WTC11 (cell line): ENCODE data around the gene CAV2. TPM values are rescaled to one million over a fixed set of nuclear protein-coding genes. Genes with fewer than 3 reads are reported as not detected.

Source experiments
- ATAC-seq: fragments of 200-7000 bp; cut with Tn5 transposase; 2 replicates; pipeline ENCODE4 v1.10.0; 2021; ENCODE audit warnings: mild to moderate bottlenecking, moderate library complexity
- CTCF ChIA-PET: fragments of 300-600 bp; sonication (Branson Sonifier 250); formaldehyde crosslinking; loops from one replicate; lab custom pipeline; 2021; ENCODE audit warnings: antibody characterized with exemption; lab: Charles Lee
- POLR2A ChIA-PET: fragments of 350-600 bp; sonication (Branson Sonifier 250); formaldehyde crosslinking; loops from one replicate; lab custom pipeline; 2021; ENCODE audit warnings: antibody characterized with exemption; lab: Charles Lee
- DNase-seq: peaks from one replicate; pipeline ENCODE4 v3.0.0; 2021; ENCODE audit warnings: low spot score
- H3K27ac Mint-ChIP-seq: 2 replicates; pipeline ENCODE4 v1.8.0; 2021; ENCODE audit warnings: mixed read lengths
- H3K27me3 Mint-ChIP-seq: 2 replicates; pipeline ENCODE4 v1.8.0; 2021; ENCODE audit warnings: low read depth, mild to moderate bottlenecking, moderate library complexity, mixed read lengths
- H3K36me3 Mint-ChIP-seq: 2 replicates; pipeline ENCODE4 v1.8.0; 2021; ENCODE audit warnings: mixed read lengths
- H3K4me1 Mint-ChIP-seq: 2 replicates; pipeline ENCODE4 v1.8.0; 2022; ENCODE audit warnings: mixed read lengths
- H3K4me3 Mint-ChIP-seq: 2 replicates; pipeline ENCODE4 v1.8.0; 2021; ENCODE audit warnings: mild to moderate bottlenecking, moderate library complexity, mixed read lengths
- H3K9me3 Mint-ChIP-seq: 2 replicates; pipeline ENCODE4 v1.8.0; 2021; ENCODE audit warnings: mixed read lengths
- CREB1 ChIP-seq: sonication (generic); formaldehyde crosslinking; IDR thresholded peaks from 2 replicates; pipeline ENCODE4 v1.8.0; 2023; ENCODE audit warnings: mild to moderate bottlenecking, missing genetic modification reagents
- CREM ChIP-seq: sonication (generic); formaldehyde crosslinking; IDR thresholded peaks from 2 replicates; pipeline ENCODE4 v1.8.1; 2022; ENCODE audit warnings: mild to moderate bottlenecking, missing genetic modification reagents, moderate library complexity
- FOXJ3 ChIP-seq: sonication (generic); formaldehyde crosslinking; IDR thresholded peaks from 2 replicates; pipeline ENCODE4 v1.9.0; 2021; ENCODE audit warnings: missing genetic modification reagents, mild to moderate bottlenecking, borderline replicate concordance
- HMGA2 ChIP-seq: fragments of 250-450 bp; sonication (Bioruptor Pico); IDR thresholded peaks from 2 replicates; pipeline ENCODE4 v1.4.0; 2021; ENCODE audit warnings: mild to moderate bottlenecking, moderate library complexity
- MXD4 ChIP-seq: fragments of 250-450 bp; sonication (Bioruptor Pico); IDR thresholded peaks from 2 replicates; pipeline ENCODE4 v1.8.0; 2021; ENCODE audit warnings: mild to moderate bottlenecking, moderate library complexity, borderline replicate concordance
- RORB ChIP-seq: fragments of 250-450 bp; sonication (Bioruptor Pico); IDR thresholded peaks from 2 replicates; pipeline ENCODE4 v1.9.0; 2021; ENCODE audit warnings: mild to moderate bottlenecking
- SMAD3 ChIP-seq: sonication (generic); formaldehyde crosslinking; IDR thresholded peaks from 2 replicates; pipeline ENCODE4 v1.8.0; 2022; ENCODE audit warnings: missing genetic modification reagents, mild to moderate bottlenecking, borderline replicate concordance
- TEAD4 ChIP-seq: sonication (generic); formaldehyde crosslinking; IDR thresholded peaks from 2 replicates; pipeline ENCODE4 v1.8.0; 2022; ENCODE audit warnings: mild to moderate bottlenecking, missing genetic modification reagents
- total RNA-seq: library from RNA; stranded (reverse); gene quantifications from 3 replicates; pipeline ENCODE4 v1.2.3, GENCODE V29; 2021
- TF ChIP-seq, protein P1 (sequence below): sonication (generic); formaldehyde crosslinking; IDR thresholded peaks from 2 replicates; pipeline ENCODE4 v1.8.0; 2022; ENCODE audit warnings: mild to moderate bottlenecking, missing genetic modification reagents
- TF ChIP-seq, protein P2 (sequence below): fragments of 250-450 bp; sonication (Bioruptor Pico); IDR thresholded peaks from 2 replicates; pipeline ENCODE4 v1.9.0; 2021; ENCODE audit warnings: mild to moderate bottlenecking, borderline replicate concordance
- TF ChIP-seq, protein P3 (sequence below): fragments of 250-450 bp; sonication (Bioruptor Pico); IDR thresholded peaks from 2 replicates; pipeline ENCODE4 v1.8.0; 2021; ENCODE audit warnings: mild to moderate bottlenecking
- TF ChIP-seq, protein P4 (sequence below): sonication (generic); formaldehyde crosslinking; IDR thresholded peaks from 2 replicates; pipeline ENCODE4 v1.8.1; 2022; ENCODE audit warnings: mild to moderate bottlenecking, moderate library complexity, missing genetic modification reagents
- TF ChIP-seq, protein P5 (sequence below): sonication (generic); formaldehyde crosslinking; conservative IDR thresholded peaks from 2 replicates; pipeline ENCODE4 v1.8.1; 2023; ENCODE audit warnings: mild to moderate bottlenecking, low read depth, missing genetic modification reagents, moderate library complexity
- TF ChIP-seq, protein P6 (sequence below): fragments of 250-450 bp; sonication (Bioruptor Pico); conservative IDR thresholded peaks from 2 replicates; pipeline ENCODE4 v1.9.0; 2021; ENCODE audit warnings: mild to moderate bottlenecking
- TF ChIP-seq, protein P7 (sequence below): sonication (generic); formaldehyde crosslinking; IDR thresholded peaks from 2 replicates; pipeline ENCODE4 v1.8.1; 2023; ENCODE audit warnings: mild to moderate bottlenecking, missing genetic modification reagents, borderline replicate concordance
- TF ChIP-seq, protein P8 (sequence below): sonication (generic); formaldehyde crosslinking; IDR thresholded peaks from 2 replicates; pipeline ENCODE4 v1.8.1; 2022; ENCODE audit warnings: missing genetic modification reagents, borderline replicate concordance
- TF ChIP-seq, protein P9 (sequence below): sonication (generic); formaldehyde crosslinking; IDR thresholded peaks from 2 replicates; pipeline ENCODE4 v1.8.1; 2023; ENCODE audit warnings: mild to moderate bottlenecking, missing genetic modification reagents

Gene CAV2
- total RNA-seq, 1 experiment from 2014 or later = 4.3 TPM

DNA sequence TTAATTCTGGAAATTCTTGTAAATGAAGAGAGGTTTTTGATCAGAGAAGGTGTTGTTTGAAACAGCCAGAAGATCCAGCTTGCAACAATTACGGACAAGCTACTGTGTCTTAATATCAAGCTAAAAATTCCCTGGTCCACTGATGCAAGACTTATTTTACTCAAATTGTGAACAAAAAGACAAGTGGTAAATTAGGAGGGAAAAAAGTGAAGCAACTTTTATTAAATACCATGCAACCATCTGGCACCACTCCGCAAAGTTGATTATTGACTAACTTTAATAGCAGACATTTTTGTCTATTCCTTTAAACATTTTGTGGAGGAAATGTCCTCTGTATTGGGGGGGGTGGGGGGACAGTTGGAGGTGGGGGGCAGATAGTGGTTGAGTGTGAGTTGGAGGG is 5.1 kb upstream of the CAV2 start:
- H3K27me3 Mint-ChIP-seq = peaks cover 12% of the 10 kb centered on the region
- H3K4me3 Mint-ChIP-seq = no peak overlapping the region
- DNase-seq (no peak), ATAC-seq (no peak)
- ChIA-PET CTCF (interaction anchor here (1.5 kb wide), 1 partner anchor 32 kb away, joined by 7 read pairs; no protein-coding TSS in a partner anchor), POLR2A (no interaction called here)
- no peak overlapping the region for H3K27ac Mint-ChIP-seq
- TF ChIP-seq, protein P1, sequence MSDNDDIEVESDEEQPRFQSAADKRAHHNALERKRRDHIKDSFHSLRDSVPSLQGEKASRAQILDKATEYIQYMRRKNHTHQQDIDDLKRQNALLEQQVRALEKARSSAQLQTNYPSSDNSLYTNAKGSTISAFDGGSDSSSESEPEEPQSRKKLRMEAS = no peak
- TF ChIP-seq, protein P2, sequence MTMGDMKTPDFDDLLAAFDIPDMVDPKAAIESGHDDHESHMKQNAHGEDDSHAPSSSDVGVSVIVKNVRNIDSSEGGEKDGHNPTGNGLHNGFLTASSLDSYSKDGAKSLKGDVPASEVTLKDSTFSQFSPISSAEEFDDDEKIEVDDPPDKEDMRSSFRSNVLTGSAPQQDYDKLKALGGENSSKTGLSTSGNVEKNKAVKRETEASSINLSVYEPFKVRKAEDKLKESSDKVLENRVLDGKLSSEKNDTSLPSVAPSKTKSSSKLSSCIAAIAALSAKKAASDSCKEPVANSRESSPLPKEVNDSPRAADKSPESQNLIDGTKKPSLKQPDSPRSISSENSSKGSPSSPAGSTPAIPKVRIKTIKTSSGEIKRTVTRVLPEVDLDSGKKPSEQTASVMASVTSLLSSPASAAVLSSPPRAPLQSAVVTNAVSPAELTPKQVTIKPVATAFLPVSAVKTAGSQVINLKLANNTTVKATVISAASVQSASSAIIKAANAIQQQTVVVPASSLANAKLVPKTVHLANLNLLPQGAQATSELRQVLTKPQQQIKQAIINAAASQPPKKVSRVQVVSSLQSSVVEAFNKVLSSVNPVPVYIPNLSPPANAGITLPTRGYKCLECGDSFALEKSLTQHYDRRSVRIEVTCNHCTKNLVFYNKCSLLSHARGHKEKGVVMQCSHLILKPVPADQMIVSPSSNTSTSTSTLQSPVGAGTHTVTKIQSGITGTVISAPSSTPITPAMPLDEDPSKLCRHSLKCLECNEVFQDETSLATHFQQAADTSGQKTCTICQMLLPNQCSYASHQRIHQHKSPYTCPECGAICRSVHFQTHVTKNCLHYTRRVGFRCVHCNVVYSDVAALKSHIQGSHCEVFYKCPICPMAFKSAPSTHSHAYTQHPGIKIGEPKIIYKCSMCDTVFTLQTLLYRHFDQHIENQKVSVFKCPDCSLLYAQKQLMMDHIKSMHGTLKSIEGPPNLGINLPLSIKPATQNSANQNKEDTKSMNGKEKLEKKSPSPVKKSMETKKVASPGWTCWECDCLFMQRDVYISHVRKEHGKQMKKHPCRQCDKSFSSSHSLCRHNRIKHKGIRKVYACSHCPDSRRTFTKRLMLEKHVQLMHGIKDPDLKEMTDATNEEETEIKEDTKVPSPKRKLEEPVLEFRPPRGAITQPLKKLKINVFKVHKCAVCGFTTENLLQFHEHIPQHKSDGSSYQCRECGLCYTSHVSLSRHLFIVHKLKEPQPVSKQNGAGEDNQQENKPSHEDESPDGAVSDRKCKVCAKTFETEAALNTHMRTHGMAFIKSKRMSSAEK (CRISPR knock-in tag) = no peak
- TF ChIP-seq CREM (CRISPR knock-in tag) = no peak
- TF ChIP-seq, protein P3, sequence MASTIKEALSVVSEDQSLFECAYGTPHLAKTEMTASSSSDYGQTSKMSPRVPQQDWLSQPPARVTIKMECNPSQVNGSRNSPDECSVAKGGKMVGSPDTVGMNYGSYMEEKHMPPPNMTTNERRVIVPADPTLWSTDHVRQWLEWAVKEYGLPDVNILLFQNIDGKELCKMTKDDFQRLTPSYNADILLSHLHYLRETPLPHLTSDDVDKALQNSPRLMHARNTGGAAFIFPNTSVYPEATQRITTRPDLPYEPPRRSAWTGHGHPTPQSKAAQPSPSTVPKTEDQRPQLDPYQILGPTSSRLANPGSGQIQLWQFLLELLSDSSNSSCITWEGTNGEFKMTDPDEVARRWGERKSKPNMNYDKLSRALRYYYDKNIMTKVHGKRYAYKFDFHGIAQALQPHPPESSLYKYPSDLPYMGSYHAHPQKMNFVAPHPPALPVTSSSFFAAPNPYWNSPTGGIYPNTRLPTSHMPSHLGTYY (CRISPR knock-in tag) = no peak
- TF ChIP-seq HMGA2 = no peak
- TF ChIP-seq, protein P4, sequence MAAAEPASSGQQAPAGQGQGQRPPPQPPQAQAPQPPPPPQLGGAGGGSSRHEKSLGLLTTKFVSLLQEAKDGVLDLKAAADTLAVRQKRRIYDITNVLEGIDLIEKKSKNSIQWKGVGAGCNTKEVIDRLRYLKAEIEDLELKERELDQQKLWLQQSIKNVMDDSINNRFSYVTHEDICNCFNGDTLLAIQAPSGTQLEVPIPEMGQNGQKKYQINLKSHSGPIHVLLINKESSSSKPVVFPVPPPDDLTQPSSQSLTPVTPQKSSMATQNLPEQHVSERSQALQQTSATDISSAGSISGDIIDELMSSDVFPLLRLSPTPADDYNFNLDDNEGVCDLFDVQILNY (CRISPR knock-in tag) = no peak
- no peak for TF ChIP-seq CREB1 (CRISPR knock-in tag)
- no peak for TF ChIP-seq FOXJ3 (CRISPR knock-in tag)
- TF ChIP-seq, protein P5, sequence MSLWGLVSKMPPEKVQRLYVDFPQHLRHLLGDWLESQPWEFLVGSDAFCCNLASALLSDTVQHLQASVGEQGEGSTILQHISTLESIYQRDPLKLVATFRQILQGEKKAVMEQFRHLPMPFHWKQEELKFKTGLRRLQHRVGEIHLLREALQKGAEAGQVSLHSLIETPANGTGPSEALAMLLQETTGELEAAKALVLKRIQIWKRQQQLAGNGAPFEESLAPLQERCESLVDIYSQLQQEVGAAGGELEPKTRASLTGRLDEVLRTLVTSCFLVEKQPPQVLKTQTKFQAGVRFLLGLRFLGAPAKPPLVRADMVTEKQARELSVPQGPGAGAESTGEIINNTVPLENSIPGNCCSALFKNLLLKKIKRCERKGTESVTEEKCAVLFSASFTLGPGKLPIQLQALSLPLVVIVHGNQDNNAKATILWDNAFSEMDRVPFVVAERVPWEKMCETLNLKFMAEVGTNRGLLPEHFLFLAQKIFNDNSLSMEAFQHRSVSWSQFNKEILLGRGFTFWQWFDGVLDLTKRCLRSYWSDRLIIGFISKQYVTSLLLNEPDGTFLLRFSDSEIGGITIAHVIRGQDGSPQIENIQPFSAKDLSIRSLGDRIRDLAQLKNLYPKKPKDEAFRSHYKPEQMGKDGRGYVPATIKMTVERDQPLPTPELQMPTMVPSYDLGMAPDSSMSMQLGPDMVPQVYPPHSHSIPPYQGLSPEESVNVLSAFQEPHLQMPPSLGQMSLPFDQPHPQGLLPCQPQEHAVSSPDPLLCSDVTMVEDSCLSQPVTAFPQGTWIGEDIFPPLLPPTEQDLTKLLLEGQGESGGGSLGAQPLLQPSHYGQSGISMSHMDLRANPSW (CRISPR knock-in tag) = no peak
- TF ChIP-seq, protein P6, sequence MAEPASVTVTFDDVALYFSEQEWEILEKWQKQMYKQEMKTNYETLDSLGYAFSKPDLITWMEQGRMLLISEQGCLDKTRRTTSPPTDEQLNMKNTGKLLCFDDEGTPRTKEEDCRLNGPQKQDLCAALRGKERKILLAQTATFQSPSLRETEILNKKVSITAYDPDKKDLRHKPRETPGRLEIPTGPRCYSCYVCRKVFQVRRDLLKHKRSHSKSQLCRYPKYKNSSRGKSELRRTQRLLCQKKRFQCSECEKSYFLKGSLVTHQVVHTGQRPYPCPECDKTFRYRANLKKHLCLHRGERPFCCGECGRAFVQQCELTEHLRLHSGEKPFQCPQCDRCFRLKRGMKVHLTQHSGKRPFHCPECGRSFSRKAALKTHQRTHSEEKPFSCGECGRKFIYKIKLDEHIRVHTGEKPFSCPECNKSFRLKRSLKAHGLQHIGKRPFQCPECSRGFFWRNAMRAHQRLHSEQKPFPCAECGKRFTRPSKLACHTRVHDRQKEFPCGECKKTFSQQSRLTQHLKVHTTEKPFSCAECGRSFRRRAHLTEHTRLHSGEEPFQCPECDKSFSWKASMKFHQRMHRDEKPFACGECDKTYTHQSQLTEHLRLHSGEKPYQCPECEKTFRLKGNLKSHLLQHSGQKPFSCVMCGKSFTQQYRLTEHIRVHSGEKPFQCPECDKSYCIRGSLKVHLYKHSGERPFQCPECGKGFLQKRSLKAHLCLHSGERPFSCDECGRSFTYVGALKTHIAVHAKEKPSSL (CRISPR knock-in tag) = no peak
- TF ChIP-seq TEAD4 (CRISPR knock-in tag) = no peak
- no peak for TF ChIP-seq SMAD3 (CRISPR knock-in tag)
- TF ChIP-seq, protein P7, sequence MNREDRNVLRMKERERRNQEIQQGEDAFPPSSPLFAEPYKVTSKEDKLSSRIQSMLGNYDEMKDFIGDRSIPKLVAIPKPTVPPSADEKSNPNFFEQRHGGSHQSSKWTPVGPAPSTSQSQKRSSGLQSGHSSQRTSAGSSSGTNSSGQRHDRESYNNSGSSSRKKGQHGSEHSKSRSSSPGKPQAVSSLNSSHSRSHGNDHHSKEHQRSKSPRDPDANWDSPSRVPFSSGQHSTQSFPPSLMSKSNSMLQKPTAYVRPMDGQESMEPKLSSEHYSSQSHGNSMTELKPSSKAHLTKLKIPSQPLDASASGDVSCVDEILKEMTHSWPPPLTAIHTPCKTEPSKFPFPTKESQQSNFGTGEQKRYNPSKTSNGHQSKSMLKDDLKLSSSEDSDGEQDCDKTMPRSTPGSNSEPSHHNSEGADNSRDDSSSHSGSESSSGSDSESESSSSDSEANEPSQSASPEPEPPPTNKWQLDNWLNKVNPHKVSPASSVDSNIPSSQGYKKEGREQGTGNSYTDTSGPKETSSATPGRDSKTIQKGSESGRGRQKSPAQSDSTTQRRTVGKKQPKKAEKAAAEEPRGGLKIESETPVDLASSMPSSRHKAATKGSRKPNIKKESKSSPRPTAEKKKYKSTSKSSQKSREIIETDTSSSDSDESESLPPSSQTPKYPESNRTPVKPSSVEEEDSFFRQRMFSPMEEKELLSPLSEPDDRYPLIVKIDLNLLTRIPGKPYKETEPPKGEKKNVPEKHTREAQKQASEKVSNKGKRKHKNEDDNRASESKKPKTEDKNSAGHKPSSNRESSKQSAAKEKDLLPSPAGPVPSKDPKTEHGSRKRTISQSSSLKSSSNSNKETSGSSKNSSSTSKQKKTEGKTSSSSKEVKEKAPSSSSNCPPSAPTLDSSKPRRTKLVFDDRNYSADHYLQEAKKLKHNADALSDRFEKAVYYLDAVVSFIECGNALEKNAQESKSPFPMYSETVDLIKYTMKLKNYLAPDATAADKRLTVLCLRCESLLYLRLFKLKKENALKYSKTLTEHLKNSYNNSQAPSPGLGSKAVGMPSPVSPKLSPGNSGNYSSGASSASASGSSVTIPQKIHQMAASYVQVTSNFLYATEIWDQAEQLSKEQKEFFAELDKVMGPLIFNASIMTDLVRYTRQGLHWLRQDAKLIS (CRISPR knock-in tag) = no peak
- no peak for TF ChIP-seq MXD4 (CRISPR knock-in tag)
- no peak for TF ChIP-seq RORB (CRISPR knock-in tag)
- TF ChIP-seq, protein P8, sequence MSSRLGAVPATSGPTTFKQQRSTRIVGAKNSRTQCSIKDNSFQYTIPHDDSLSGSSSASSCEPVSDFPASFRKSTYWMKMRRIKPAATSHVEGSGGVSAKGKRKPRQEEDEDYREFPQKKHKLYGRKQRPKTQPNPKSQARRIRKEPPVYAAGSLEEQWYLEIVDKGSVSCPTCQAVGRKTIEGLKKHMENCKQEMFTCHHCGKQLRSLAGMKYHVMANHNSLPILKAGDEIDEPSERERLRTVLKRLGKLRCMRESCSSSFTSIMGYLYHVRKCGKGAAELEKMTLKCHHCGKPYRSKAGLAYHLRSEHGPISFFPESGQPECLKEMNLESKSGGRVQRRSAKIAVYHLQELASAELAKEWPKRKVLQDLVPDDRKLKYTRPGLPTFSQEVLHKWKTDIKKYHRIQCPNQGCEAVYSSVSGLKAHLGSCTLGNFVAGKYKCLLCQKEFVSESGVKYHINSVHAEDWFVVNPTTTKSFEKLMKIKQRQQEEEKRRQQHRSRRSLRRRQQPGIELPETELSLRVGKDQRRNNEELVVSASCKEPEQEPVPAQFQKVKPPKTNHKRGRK = no peak
- TF ChIP-seq, protein P9, sequence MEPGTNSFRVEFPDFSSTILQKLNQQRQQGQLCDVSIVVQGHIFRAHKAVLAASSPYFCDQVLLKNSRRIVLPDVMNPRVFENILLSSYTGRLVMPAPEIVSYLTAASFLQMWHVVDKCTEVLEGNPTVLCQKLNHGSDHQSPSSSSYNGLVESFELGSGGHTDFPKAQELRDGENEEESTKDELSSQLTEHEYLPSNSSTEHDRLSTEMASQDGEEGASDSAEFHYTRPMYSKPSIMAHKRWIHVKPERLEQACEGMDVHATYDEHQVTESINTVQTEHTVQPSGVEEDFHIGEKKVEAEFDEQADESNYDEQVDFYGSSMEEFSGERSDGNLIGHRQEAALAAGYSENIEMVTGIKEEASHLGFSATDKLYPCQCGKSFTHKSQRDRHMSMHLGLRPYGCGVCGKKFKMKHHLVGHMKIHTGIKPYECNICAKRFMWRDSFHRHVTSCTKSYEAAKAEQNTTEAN (CRISPR knock-in tag) = no peak
- H3K9me3 Mint-ChIP-seq = peaks cover 7% of the 10 kb centered on the region; the same call in 1 of the 2 replicates
- H3K36me3 Mint-ChIP-seq = no peaks in the 10 kb centered on the region
- H3K4me1 Mint-ChIP-seq = peaks cover 3% of the 10 kb centered on the region; the same call in 1 of the 2 replicates
